Astrocyte (in vitro differentiated cells and primary cell): ENCODE results near the gene ATRN. TPM values are rescaled to one million over a fixed set of nuclear protein-coding genes. Genes with fewer than 3 reads are reported as not detected.
A peak's percentile ranks its signal among the peaks of the same experiment; 100 is the strongest.

ENCODE experiments used
- DNase-seq: peaks from one replicate; pipeline ENCODE4 v3.0.0-alpha.2; 2010; ENCODE audit warnings: low read depth
- FAIRE-seq: peaks from 2 replicates; lab custom pipeline; 2011; peaks lifted over from hg19 to GRCh38; lab: Jason Lieb, UNC
- H2AFZ ChIP-seq: 2 replicates; pipeline ENCODE4 v1.6.0; 2012; ENCODE audit warnings: low read depth, low read length, inconsistent platforms
- H3K27ac ChIP-seq: 2 replicates; pipeline ENCODE4 v1.5.1; 2011; ENCODE audit warnings: low read depth, low read length, inconsistent platforms
- H3K27me3 ChIP-seq: 2 replicates; pipeline ENCODE4 v1.6.0; 2011; ENCODE audit warnings: low read length, inconsistent platforms; ENCODE audit not compliant: insufficient read depth
- H3K36me3 ChIP-seq: 2 replicates; pipeline ENCODE4 v1.5.1; 2011; ENCODE audit warnings: low read length, inconsistent platforms; ENCODE audit not compliant: insufficient read depth
- H3K4me1 ChIP-seq: 2 replicates; pipeline ENCODE4 v1.5.1; 2011; ENCODE audit warnings: low read length, inconsistent platforms; ENCODE audit not compliant: insufficient read depth
- H3K4me2 ChIP-seq: 2 replicates; pipeline ENCODE4 v1.6.0; 2012; ENCODE audit warnings: low read length, inconsistent platforms
- H3K4me3 ChIP-seq: 2 replicates; pipeline ENCODE4 v1.5.1; 2011; ENCODE audit warnings: low read depth, mild to moderate bottlenecking, low read length, inconsistent platforms; ENCODE audit not compliant: insufficient read depth
- H3K79me2 ChIP-seq: 2 replicates; pipeline ENCODE4 v1.6.0; 2012; ENCODE audit warnings: mild to moderate bottlenecking, low read length, inconsistent platforms; ENCODE audit not compliant: insufficient read depth
- H3K9ac ChIP-seq: 2 replicates; pipeline ENCODE4 v1.6.0; 2012; ENCODE audit warnings: mild to moderate bottlenecking, low read length, inconsistent platforms
- H3K9me3 ChIP-seq: 2 replicates; pipeline ENCODE4 v1.5.1; 2012; ENCODE audit warnings: low read depth, mild to moderate bottlenecking, low read length, inconsistent platforms; ENCODE audit not compliant: insufficient read depth
- H4K20me1 ChIP-seq: 2 replicates; pipeline ENCODE4 v1.6.0; 2012; ENCODE audit warnings: low read length, inconsistent platforms; ENCODE audit not compliant: insufficient read depth
- H3K27ac Mint-ChIP-seq: one replicate; pipeline ENCODE4 v1.8.0; 2021; ENCODE audit warnings: mild to moderate bottlenecking, mixed read lengths; ENCODE audit not compliant: unreplicated experiment
- H3K27me3 Mint-ChIP-seq: one replicate; pipeline ENCODE4 v1.8.0; 2021; ENCODE audit warnings: low read depth, mixed read lengths; ENCODE audit not compliant: unreplicated experiment
- H3K36me3 Mint-ChIP-seq: one replicate; pipeline ENCODE4 v1.8.0; 2021; ENCODE audit warnings: low read depth, mixed read lengths; ENCODE audit not compliant: unreplicated experiment
- H3K4me1 Mint-ChIP-seq: one replicate; pipeline ENCODE4 v1.8.0; 2021; ENCODE audit warnings: low read depth, mixed read lengths; ENCODE audit not compliant: unreplicated experiment
- H3K4me3 Mint-ChIP-seq: one replicate; pipeline ENCODE4 v1.8.0; 2021; ENCODE audit warnings: mild to moderate bottlenecking, moderate library complexity, mixed read lengths; ENCODE audit not compliant: unreplicated experiment
- H3K9me3 Mint-ChIP-seq: one replicate; pipeline ENCODE4 v1.8.0; 2021; ENCODE audit warnings: mild to moderate bottlenecking, mixed read lengths; ENCODE audit not compliant: unreplicated experiment
- CTCF ChIP-seq: IDR thresholded peaks from 2 replicates; pipeline ENCODE4 v1.5.1; 2011; ENCODE audit warnings: low read depth, mild to moderate bottlenecking, inconsistent platforms, low read length, moderate library complexity; ENCODE audit not compliant: insufficient read depth
- EZH2 ChIP-seq: IDR thresholded peaks from 2 replicates; pipeline ENCODE4 v1.6.1; 2012; ENCODE audit warnings: mild to moderate bottlenecking, low read length, inconsistent platforms; ENCODE audit not compliant: insufficient read depth
- total RNA-seq: library from RNA; stranded (reverse); gene quantifications from 2 replicates; pipeline ENCODE4 v1.2.1, GENCODE V29; 2021

Gene ATRN
- total RNA-seq, 1 donor from 2014 or later: 33.8 TPM

DNA sequence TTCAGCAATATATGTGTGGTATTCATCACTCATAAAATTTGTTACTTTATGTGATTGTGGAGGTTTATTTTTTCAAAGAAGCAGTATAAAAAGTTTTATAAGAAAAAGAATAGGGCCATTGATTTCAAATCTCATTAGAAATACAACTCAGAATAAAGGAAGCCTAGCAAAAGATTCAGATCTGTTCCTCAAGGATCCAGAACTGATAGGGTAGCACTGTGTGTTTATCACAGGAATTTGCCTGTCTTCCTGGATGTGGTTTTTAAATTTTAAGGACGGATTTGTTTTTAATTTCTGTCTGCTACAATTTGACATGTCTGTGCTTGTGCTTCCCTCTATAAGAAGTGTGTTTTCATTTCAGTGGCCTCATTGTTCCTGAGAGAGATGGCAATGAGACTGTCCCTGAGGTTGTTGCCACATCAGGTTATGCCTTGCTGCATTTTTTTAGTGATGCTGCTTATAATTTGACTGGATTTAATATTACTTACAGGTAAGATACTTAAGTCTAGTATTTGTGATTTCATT is 74.6 kb downstream of the ATRN start:
- no peaks in the 10 kb centered on the region for H3K4me1 ChIP-seq
- Mint-ChIP-seq H3K27me3 (no peaks in the 10 kb centered on the region), H3K4me1 (peaks cover 15% of the 10 kb centered on the region), H3K9me3 (no peaks in the 10 kb centered on the region), H3K27ac (peak overlapping the region; percentile 15), H3K36me3 (peaks cover 1% of the 10 kb centered on the region), H3K4me3 (peak overlapping the region; percentile 8)
- no peaks in the 10 kb centered on the region for H3K79me2 ChIP-seq
- DNase-seq (no peak), FAIRE-seq (no peak)
- H3K36me3 ChIP-seq: peaks cover 2% of the 10 kb centered on the region
- H3K4me3 ChIP-seq: no peak overlapping the region
- no peak overlapping the region for H2AFZ ChIP-seq
- H3K27me3 ChIP-seq: no peaks in the 10 kb centered on the region
- TF ChIP-seq EZH2 (no peak), CTCF (no peak)
- H4K20me1 ChIP-seq: no peaks in the 10 kb centered on the region
- no peak overlapping the region for H3K4me2 ChIP-seq
- H3K9me3 ChIP-seq: no peaks in the 10 kb centered on the region
- H3K9ac ChIP-seq: no peak overlapping the region
- no peak overlapping the region for H3K27ac ChIP-seq

- TF ChIP-seq EZH2: no peak
- TF ChIP-seq CTCF: no peak
- Histone ChIP-seq H2AFZ (no peak overlapping the region), H3K9ac (no peak overlapping the region), H3K4me2 (no peak overlapping the region), H3K4me3 (no peak overlapping the region), H3K9me3 (no peaks in the 10 kb centered on the region), H3K27me3 (no peaks in the 10 kb centered on the region), H3K4me1 (no peaks in the 10 kb centered on the region), H4K20me1 (no peaks in the 10 kb centered on the region), H3K36me3 (peaks cover 2% of the 10 kb centered on the region), H3K27ac (no peak overlapping the region), H3K79me2 (no peaks in the 10 kb centered on the region)
- Mint-ChIP-seq H3K27ac (no peak overlapping the region), H3K36me3 (peaks cover 1% of the 10 kb centered on the region), H3K4me3 (no peak overlapping the region), H3K27me3 (no peaks in the 10 kb centered on the region), H3K4me1 (peaks cover 19% of the 10 kb centered on the region), H3K9me3 (no peaks in the 10 kb centered on the region)
- DNase-seq: no peak
- no peak for FAIRE-seq
Observed at GRCh38 chr20:3547906-3548305, 77.1 kb downstream of the ATRN start.

GRCh38 chr20:3550837-3551236 is 80.0 kb downstream of the ATRN start:
- no peak overlapping the region for H3K27ac Mint-ChIP-seq
- no peak for DNase-seq
- no peaks in the 10 kb centered on the region for H3K27me3 Mint-ChIP-seq
- H3K4me3 Mint-ChIP-seq: no peak overlapping the region
- no peaks in the 10 kb centered on the region for H3K9me3 ChIP-seq
- H3K4me1 Mint-ChIP-seq: peaks cover 13% of the 10 kb centered on the region
- peaks cover 1% of the 10 kb centered on the region for H3K36me3 Mint-ChIP-seq
- H2AFZ ChIP-seq: no peak overlapping the region
- H3K4me2 ChIP-seq: no peak overlapping the region
- H3K9ac ChIP-seq: no peak overlapping the region
- H3K4me3 ChIP-seq: no peak overlapping the region
- FAIRE-seq: no peak
- no peaks in the 10 kb centered on the region for H3K79me2 ChIP-seq
- peaks cover 2% of the 10 kb centered on the region for H3K36me3 ChIP-seq
- H3K9me3 Mint-ChIP-seq: no peaks in the 10 kb centered on the region
- H3K27me3 ChIP-seq: no peaks in the 10 kb centered on the region
- no peaks in the 10 kb centered on the region for H3K4me1 ChIP-seq
- H3K27ac ChIP-seq: no peak overlapping the region
- H4K20me1 ChIP-seq: no peaks in the 10 kb centered on the region
- TF ChIP-seq CTCF (no peak), EZH2 (no peak)
